GM15510 (cell line): ENCODE results near the gene SMAD1.
A peak's percentile ranks its signal among the peaks of the same experiment; 100 is the strongest.

Experiments used
- POLR2A ChIP-seq: IDR thresholded peaks from 3 replicates; pipeline ENCODE4 v1.6.1; 2011; ENCODE audit warnings: borderline replicate concordance; ENCODE audit not compliant: insufficient read length; ENCODE audit errors: extremely low read depth

Gene SMAD1

GRCh38 chr4:145481164-145481941, at the start of gene SMAD1:
SMAD1 (plus strand) TSS chr4:145481853; CDS start chr4:145514614, 32,761 bp downstream.
- TF ChIP-seq POLR2A = peak; percentile 20

DNA sequence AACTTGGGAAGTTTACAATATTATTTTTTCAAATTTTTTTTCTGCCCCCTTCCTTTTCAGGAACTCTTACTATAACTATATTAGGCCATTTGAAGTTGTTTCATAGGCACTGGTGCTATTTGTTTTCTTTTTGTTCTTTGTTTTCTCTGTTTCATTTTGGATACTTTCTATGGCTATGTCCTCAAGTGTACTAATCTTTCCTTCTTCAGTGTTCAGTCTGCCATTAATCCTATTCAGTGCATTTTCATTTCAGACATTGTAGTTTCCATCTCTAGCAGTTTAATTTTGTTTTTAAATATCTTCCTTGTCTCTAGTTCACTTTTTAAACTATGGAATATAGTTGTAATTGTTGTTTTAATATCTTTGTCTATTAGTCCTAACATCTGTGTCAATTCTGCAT, 48.0 kb upstream of the SMAD1 start:
- no peak for TF ChIP-seq POLR2A

- TF ChIP-seq POLR2A = no peak
These were observed 46.0 kb upstream of the SMAD1 start for GRCh38 chr4:145435646-145436045.

- TF ChIP-seq POLR2A = no peak
These were observed 45.5 kb upstream of the SMAD1 start for GRCh38 chr4:145436114-145436513.

DNA sequence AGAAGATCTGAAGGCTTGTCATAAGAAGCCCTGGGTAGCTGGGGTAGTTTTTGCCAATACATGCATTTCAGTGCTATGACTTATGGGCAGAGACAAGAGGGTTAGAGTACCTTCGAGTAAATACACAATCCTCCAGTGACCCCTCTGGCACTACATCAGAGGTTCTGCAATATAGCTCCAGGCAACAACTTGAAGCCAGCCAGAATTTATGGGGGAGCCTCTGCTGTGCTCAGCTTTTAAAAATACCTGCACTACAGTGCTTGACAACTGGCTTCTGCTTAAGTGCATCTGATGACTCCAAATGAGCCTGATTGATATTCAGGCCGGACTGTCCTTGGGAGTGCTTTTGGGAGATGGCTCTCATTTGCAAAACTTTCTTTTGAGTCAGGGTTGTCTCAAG, 44.9 kb upstream of the SMAD1 start:
- TF ChIP-seq POLR2A = no peak

- TF ChIP-seq POLR2A = no peak
These were observed 44.2 kb upstream of the SMAD1 start for GRCh38 chr4:145437466-145437865.

DNA sequence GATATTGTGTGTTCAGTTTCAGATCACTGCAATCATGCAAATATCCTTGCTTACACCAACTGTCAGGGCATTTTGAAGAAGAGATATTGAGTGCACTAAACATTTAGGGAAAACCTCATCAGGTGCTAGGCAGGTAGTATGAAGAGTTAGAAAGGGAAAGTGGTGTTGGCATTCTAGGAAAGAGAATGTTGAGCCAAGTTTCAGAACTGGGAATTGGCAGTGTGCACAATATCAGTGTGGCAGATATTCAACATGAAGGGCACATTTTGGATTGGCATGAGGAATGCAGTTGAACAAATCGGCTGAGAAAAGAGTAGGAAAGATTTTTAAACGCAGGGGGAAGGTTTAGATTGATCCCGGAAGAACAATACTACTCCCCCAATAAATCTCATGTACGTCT, 43.4 kb upstream of the SMAD1 start:
- TF ChIP-seq POLR2A = no peak

DNA sequence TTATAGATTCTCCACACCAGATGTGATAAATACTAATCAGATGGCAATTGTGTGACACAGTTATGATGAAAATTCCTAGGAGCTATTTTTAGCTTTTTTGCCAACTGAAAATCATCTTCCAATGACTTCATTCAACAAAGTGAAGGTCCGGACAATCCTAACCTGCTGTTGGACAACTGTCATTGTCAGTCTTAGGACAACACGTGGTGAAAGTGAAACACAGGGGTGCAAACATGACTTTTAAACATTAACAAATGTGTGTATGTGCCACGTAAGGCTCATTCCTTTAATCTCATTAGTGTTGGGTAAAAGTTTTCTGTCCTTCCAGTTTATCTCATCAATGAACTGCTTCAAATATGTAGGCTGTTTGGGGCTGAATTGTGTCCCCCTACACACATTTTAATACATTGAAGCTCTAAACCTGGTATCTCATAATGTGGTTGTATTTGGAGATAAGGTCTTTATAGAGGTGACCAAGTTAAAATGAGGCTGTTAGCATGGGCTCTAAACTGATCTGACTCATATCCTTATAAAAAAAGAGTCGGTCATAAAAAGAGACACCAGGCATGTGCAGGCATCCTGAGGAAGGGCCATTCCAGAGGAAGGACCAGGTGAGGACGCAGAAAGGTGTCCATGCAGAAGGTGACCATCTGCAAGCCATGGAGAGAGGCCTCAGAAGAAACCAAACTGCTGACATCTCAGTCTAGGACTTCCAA, 41.2 kb upstream of the SMAD1 start:
- no peak for TF ChIP-seq POLR2A

- no peak for TF ChIP-seq POLR2A
These were observed 35.5 kb upstream of the SMAD1 start for GRCh38 chr4:145446184-145446583.

DNA sequence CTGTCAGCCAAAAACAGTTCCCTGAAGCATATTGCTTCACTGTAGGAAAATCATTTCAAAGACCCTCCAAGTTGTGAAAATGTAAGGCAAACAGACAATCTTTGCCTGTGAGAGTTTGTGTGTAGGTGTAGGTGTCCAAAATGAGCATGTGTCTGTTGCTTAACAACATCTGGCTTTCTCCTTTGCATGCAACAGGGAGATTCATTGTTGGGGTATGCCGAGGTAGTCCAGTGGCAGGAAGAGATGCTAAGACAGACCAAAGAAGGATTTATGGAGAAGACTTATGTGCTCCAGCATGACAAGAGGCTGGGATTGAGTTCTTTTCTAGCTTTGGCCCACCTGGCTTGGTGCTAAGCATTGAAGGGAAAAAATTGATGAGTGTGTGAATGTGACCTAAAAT, 29.8 kb upstream of the SMAD1 start:
- no peak for TF ChIP-seq POLR2A

- no peak for TF ChIP-seq POLR2A
These were observed 29.0 kb upstream of the SMAD1 start for GRCh38 chr4:145452447-145453162.

DNA sequence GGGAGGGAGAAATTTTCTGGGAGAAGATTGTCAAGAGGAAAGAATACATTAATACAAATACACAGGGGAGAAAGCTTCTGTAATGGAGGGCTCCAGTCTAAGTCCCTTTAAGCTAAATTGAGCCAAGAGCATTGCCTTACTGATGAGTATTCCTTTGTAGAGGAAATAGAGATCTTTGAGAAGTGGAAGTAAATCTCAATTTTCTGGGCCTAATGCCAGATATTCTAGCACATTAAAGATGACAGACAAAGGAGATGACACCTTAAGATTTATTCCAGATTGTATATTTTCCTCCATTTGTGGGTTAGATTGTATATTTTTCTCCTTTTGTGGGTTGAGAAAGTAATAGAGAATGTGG, 28.5 kb upstream of the SMAD1 start:
- no peak for TF ChIP-seq POLR2A

GRCh38 chr4:145473203-145473602, 8.4 kb upstream of the SMAD1 start:
- TF ChIP-seq POLR2A = no peak

GRCh38 chr4:145480257-145480656, 1.4 kb upstream of the SMAD1 start:
- no peak for TF ChIP-seq POLR2A

- no peak for TF ChIP-seq POLR2A
These were observed 222 bp downstream of the SMAD1 start for GRCh38 chr4:145481942-145482208.
